Measurements from ENCODE around the gene OTOF. TPM values are rescaled to one million over a fixed set of nuclear protein-coding genes. Genes with fewer than 3 reads are reported as not detected.
"Not testable (repeated sequence)": the region's sequence is repeated elsewhere in the genome, so short reads cannot be mapped to it uniquely, and the experiment has no call there.

The OTOF gene
- total and polyA plus RNA-seq, 4 donors: 1.6 to 6.6 (median 5.5) TPM

DNA sequence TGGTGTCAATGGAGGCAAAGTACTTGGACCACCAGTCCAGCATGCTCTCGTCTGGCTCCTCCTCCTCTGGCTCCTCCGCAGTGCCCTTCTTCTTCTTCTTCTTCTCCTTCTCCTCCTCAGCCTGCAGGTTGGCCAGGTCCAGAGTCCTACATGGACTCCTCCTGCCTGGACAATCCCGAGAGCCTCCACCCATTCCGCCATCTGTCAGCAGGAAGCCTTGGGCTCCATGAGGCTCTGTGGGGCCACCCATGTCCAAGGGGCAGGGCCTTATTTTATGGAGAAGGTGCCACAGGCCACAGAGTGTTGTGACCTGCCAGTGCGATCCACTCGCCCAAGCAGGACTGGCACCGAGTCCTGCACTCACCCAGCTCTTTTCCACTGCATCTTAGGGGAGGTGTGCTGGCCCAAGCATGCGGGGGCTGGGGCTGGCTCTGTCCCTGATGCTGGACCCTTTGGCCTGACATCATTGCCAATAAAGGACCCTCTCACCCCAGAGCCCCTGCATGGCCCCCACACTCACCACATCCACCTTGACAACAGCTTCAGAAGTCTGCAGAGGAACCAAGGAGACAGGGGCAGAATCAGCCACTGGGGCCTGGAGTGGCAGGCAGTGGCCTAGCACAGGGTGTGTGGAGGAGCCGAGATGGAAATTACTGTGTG lies 7.2 kb downstream of the OTOF start:
- H3K27me3 ChIP-seq (ENCODE audit: control insufficient read depth, insufficient read depth, low read length): no peaks in the 10 kb centered on the region
- no peak overlapping the region for H3K27ac ChIP-seq (ENCODE audit: low read depth, low read length)
- H3K4me3 ChIP-seq (ENCODE audit: low read depth, low read length): no peak overlapping the region
- no peaks in the 10 kb centered on the region for H3K9me3 ChIP-seq (ENCODE audit: control insufficient read depth, insufficient read depth, low read length)
- peaks cover 29% of the 10 kb centered on the region for H3K36me3 ChIP-seq (ENCODE audit: control insufficient read depth, insufficient read depth, low read length)
- no peaks in the 10 kb centered on the region for H3K4me1 ChIP-seq (ENCODE audit: control insufficient read depth, insufficient read depth, low read length)
- DNase-seq (ENCODE audit: low read depth in 4 of 6, low spot score in 6 of 6): no peak
- WGBS (ENCODE audit: insufficient coverage): 93% methylated on average over 9 of the region's 9 CpGs

DNA sequence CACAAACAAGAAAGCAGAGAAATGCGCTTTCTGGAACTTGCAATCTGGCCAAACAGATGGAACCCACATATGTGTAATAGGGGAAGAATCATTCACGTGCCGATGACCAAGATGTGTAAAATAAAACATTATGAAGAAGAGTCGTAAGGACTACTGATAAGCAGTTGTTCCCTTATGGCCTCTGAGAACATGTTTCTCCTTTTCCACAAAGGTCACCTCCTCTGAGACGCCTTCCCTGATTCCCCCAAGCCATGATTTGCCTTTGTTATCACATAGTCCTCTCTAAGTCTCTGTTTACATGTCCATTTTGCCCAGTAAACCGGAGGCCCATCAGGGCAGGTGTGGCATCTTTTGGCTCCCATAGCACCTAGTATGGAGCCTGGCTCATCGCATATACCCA lies 8.0 kb downstream of the OTOF start:
- Histone ChIP-seq H3K36me3 (ENCODE audit: control insufficient read depth, insufficient read depth, low read length) (peaks cover 29% of the 10 kb centered on the region), H3K27me3 (ENCODE audit: control insufficient read depth, insufficient read depth, low read length) (no peaks in the 10 kb centered on the region), H3K27ac (ENCODE audit: low read depth, low read length) (no peak overlapping the region), H3K9me3 (ENCODE audit: control insufficient read depth, insufficient read depth, low read length) (no peaks in the 10 kb centered on the region), H3K4me3 (ENCODE audit: low read depth, low read length) (no peak overlapping the region), H3K4me1 (ENCODE audit: control insufficient read depth, insufficient read depth, low read length) (no peaks in the 10 kb centered on the region)
- no peak for DNase-seq (ENCODE audit: low read depth in 4 of 6, low spot score in 6 of 6)
- WGBS (ENCODE audit: insufficient coverage): 88% methylated on average over 5 of the region's 7 CpGs

DNA sequence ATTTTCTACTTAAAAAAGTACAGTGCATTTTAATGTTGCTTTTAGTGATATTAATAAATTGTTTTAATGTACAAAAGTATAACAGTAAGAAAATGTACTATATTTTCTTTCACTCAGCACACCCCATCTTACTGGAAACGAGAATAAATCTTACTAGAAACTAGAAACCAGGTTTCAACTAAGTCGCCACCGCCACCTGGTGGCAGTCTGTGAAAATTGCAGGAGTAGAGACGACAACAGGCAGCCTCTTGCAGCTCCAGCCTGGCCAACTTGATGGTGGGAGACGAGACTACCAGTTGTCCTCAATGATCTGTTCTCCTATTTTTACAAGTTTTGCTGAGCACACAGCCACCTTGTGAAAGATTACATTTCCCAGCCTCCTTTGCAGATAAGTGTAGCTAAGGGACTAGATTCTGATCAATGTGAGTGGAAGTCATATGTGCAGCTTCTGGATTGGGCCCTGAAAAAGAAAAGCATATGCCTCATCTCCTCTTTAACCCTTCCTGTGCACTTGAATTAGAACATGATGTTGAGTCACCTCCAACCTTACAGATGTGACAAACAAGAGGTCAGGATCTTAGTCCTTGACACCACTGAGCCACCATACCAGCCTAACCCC lies 8.7 kb downstream of the OTOF start:
- Histone ChIP-seq H3K27me3 (ENCODE audit: control insufficient read depth, insufficient read depth, low read length) (no peaks in the 10 kb centered on the region), H3K36me3 (ENCODE audit: control insufficient read depth, insufficient read depth, low read length) (peaks cover 30% of the 10 kb centered on the region), H3K27ac (ENCODE audit: low read depth, low read length) (no peak overlapping the region), H3K4me1 (ENCODE audit: control insufficient read depth, insufficient read depth, low read length) (no peaks in the 10 kb centered on the region), H3K9me3 (ENCODE audit: control insufficient read depth, insufficient read depth, low read length) (no peaks in the 10 kb centered on the region), H3K4me3 (ENCODE audit: low read depth, low read length) (no peak overlapping the region)
- WGBS (ENCODE audit: insufficient coverage): 0% methylated on average over 3 of the region's 5 CpGs
- peak in 2 of 6 donors; percentile 18 to 25 for DNase-seq (ENCODE audit: low read depth in 4 of 6, low spot score in 6 of 6)

DNA sequence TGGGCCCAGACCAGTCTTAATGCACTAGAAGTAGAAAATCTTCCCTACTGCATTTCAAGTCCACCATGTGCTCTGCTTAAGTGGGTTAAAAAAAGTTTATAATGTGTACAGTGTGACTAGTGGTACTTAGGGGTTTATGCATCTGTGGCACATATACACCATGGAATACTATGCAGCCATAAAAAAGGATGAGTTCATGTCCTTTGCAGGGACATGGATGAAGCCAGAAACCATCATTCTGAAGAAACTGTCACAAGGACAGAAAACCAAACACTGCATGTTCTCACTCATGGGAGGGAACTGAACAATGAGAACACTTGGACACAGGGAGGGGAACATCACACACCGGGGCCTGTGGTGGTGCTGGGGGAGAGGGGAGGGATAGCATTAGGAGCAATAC lies 9.4 kb downstream of the OTOF start:
- not testable (repeated sequence) for H3K27me3 ChIP-seq (ENCODE audit: control insufficient read depth, insufficient read depth, low read length); H3K27ac ChIP-seq (ENCODE audit: low read depth, low read length); DNase-seq (ENCODE audit: low read depth in 4 of 6, low spot score in 6 of 6); H3K4me3 ChIP-seq (ENCODE audit: low read depth, low read length); H3K9me3 ChIP-seq (ENCODE audit: control insufficient read depth, insufficient read depth, low read length); H3K4me1 ChIP-seq (ENCODE audit: control insufficient read depth, insufficient read depth, low read length)
- peaks cover 29% of the 10 kb centered on the region for H3K36me3 ChIP-seq (ENCODE audit: control insufficient read depth, insufficient read depth, low read length)
- WGBS (ENCODE audit: insufficient coverage): no CpG with 5 or more reads among the region's 1 CpG

DNA sequence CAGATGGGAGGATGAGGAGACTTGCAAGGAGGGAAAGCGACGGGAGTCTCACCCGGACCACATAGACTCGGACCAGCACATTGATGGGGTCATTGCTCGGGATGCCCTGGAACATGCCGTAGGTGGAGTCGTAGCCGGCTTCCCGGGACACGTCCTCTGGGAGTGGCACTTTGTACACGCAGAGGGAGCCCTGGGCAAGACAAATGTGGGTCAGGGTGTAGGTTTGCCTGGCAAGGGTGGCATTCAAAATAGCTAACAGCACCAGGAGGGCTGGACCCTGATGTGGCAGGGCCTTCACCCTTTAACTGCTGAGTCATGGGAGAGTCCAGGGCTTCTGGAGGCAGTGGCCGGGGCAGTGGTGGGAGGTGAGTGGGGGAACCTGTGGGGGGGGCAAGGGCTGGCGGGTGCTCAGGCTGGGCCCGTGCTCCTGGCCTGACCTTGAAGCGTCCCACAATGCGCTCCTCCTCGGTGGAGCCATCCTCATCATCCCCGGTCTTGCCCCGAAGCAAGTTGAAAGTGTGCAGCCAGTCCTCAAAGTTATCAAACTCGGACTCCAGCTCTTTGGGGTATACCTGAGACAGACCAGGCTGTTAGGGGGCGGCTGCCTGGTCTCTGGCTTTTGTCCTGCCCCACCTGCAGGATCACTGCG lies 11.1 kb downstream of the OTOF start:
- 85% methylated on average over 22 of the region's 22 CpGs for WGBS (ENCODE audit: insufficient coverage)
- no peak overlapping the region for H3K27ac ChIP-seq (ENCODE audit: low read depth, low read length)
- H3K36me3 ChIP-seq (ENCODE audit: control insufficient read depth, insufficient read depth, low read length): peaks cover 20% of the 10 kb centered on the region
- no peaks in the 10 kb centered on the region for H3K4me1 ChIP-seq (ENCODE audit: control insufficient read depth, insufficient read depth, low read length)
- no peaks in the 10 kb centered on the region for H3K27me3 ChIP-seq (ENCODE audit: control insufficient read depth, insufficient read depth, low read length)
- no peaks in the 10 kb centered on the region for H3K9me3 ChIP-seq (ENCODE audit: control insufficient read depth, insufficient read depth, low read length)
- no peak overlapping the region for H3K4me3 ChIP-seq (ENCODE audit: low read depth, low read length)
- no peak for DNase-seq (ENCODE audit: low read depth in 4 of 6, low spot score in 6 of 6)

DNA sequence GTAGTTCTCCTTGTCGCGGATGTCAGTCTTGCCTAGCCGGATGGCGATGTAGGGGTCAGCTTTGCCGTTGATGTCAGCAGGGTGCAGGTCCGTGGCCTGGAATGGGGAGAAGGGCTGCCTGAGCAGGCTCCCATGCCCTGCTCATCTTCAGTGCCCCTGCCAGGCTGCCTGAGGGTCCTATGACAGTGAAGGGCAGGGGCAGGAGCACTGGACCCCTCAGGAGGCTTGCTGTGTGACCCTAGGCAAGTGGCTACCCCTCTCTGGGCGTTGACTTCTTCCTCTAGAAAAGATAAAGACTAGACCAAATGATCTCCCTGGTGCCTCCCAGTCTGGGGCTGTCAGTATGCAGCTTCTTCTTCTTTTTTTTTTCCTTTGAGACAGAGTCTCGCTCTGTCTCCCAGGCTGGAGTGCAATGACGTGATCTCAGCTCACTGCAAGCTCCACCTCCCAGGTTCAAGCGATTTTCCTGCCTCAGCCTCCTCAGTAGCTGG lies 11.9 kb downstream of the OTOF start:
- Histone ChIP-seq H3K4me1 (ENCODE audit: control insufficient read depth, insufficient read depth, low read length) (no peaks in the 10 kb centered on the region), H3K27ac (ENCODE audit: low read depth, low read length) (no peak overlapping the region), H3K36me3 (ENCODE audit: control insufficient read depth, insufficient read depth, low read length) (peaks cover 22% of the 10 kb centered on the region), H3K9me3 (ENCODE audit: control insufficient read depth, insufficient read depth, low read length) (no peaks in the 10 kb centered on the region), H3K4me3 (ENCODE audit: low read depth, low read length) (no peak overlapping the region), H3K27me3 (ENCODE audit: control insufficient read depth, insufficient read depth, low read length) (no peaks in the 10 kb centered on the region)
- WGBS (ENCODE audit: insufficient coverage): 91% methylated on average over 9 of the region's 10 CpGs
- no peak for DNase-seq (ENCODE audit: low read depth in 4 of 6, low spot score in 6 of 6)

DNA sequence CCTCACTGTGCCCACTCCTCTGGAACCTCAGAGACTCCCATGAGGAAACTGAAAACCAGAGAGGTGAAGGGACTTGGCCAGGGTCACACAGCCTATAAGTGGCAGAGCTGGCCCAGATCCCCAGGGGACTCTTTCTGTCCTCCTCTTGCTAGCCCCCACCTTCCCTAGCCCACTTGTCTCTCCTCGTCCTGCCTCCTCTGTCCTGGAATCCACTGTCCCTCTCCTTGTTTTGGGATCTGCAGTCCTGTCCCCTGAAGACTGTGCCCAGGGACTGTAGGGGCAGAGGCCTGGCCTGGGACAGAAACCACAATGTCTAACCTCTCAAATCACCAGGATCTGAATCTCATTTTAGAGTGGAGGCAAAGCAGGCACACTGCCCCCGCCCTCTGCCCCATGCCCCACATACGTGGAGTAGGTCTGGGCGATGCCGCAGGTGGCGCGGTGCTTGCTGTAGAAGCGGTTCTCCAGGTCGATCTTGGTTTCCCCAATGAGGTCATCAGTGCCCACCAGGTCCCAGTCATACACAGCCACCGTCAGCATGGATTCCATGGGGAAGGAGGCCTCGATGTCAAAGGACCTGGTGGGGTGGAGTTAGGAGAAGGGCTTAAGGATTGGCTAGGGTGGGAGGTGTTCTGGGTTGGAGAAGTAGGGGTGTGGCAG lies 12.5 kb downstream of the OTOF start:
- no peak for DNase-seq (ENCODE audit: low read depth in 4 of 6, low spot score in 6 of 6)
- Histone ChIP-seq H3K27ac (ENCODE audit: low read depth, low read length) (no peak overlapping the region), H3K36me3 (ENCODE audit: control insufficient read depth, insufficient read depth, low read length) (peaks cover 19% of the 10 kb centered on the region), H3K9me3 (ENCODE audit: control insufficient read depth, insufficient read depth, low read length) (no peaks in the 10 kb centered on the region), H3K4me3 (ENCODE audit: low read depth, low read length) (no peak overlapping the region), H3K4me1 (ENCODE audit: control insufficient read depth, insufficient read depth, low read length) (no peaks in the 10 kb centered on the region), H3K27me3 (ENCODE audit: control insufficient read depth, insufficient read depth, low read length) (no peaks in the 10 kb centered on the region)
- WGBS (ENCODE audit: insufficient coverage): 89% methylated on average over 11 of the region's 11 CpGs

DNA sequence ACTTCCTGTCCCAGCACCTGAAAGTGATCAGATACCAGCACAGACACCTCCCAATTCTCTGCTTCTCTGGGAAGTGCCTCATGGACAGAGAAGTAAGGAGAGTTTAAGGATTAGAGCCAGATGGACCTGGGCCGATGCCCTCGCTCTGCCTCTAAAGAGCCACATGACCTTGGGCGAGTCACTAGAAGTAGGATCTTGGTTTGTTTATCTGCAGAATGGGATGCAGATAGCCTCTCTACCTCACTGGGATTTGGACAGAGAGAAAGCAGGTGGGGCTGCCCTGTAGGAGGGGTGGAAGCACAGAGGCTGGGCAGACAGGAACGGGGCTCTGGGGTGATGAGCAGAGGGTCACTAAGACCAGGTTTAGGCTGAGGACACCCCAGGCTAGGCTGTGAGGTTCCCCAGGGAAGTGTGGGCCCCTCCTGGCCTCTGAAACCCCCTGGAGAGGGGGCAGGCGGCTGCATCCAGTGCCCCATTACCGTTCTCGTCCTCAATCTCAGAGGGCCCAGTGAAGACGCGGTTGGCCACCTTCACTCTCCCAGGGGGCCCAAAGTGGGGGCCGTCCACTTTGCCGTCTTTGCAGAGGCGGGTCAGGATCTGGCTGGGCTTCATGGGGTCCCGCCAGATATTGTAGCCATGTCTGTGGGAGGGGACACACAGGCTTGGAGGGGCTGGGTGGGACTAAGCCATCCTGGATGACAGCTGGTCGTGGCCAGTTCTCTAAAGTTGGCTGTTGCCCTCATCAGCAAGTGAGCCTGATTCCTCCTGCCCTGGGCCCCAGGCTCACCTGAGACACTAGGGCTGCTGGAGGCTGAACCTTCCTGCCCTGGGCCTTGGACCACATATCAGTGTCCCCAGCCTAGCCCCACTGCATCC lies 13.3 kb downstream of the OTOF start:
- Histone ChIP-seq H3K27ac (ENCODE audit: low read depth, low read length) (no peak overlapping the region), H3K4me3 (ENCODE audit: low read depth, low read length) (no peak overlapping the region), H3K9me3 (ENCODE audit: control insufficient read depth, insufficient read depth, low read length) (no peaks in the 10 kb centered on the region), H3K36me3 (ENCODE audit: control insufficient read depth, insufficient read depth, low read length) (peaks cover 19% of the 10 kb centered on the region), H3K4me1 (ENCODE audit: control insufficient read depth, insufficient read depth, low read length) (no peaks in the 10 kb centered on the region), H3K27me3 (ENCODE audit: control insufficient read depth, insufficient read depth, low read length) (no peaks in the 10 kb centered on the region)
- no peak for DNase-seq (ENCODE audit: low read depth in 4 of 6, low spot score in 6 of 6)
- WGBS (ENCODE audit: insufficient coverage): 79% methylated on average over 11 of the region's 14 CpGs
